ENCODE data around the gene KRTAP10-10. TPM values are rescaled to one million over a fixed set of nuclear protein-coding genes. Genes with fewer than 3 reads are reported as not detected.

The KRTAP10-10 gene
- total RNA-seq, 1 donor from 2014 or later, result not detected

DNA sequence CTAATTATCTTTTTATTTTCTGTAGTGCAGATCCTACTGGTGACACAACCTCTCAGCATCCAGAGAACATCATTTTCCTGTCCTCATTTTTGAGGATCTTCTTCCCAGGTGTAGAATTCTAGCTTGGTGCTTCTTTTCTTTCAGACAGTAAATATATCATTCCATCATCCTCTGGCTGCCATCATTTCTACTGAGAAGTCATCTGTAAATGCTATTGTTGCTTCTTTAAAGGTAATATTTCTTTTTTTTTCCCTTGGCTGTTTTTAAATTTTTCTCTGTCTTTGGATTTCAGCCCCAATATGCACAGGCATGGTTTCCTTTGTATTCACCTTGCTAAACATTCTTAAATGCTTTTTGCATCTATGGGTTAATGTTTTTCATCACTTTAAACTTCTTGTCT, 13.6 kb upstream of the KRTAP10-10 start:
- no peak overlapping the region for H3K4me3 Mint-ChIP-seq
- peaks cover 13% of the 10 kb centered on the region for H3K9me3 ChIP-seq (ENCODE audit: low read depth)
- H3K79me2 ChIP-seq (ENCODE audit: low read depth), result no peaks in the 10 kb centered on the region
- H3K9ac ChIP-seq, result no peak overlapping the region
- no peaks in the 10 kb centered on the region for H3K36me3 ChIP-seq
- no peak overlapping the region for H3K27ac Mint-ChIP-seq
- H4K20me1 ChIP-seq (ENCODE audit: low read depth), result no peaks in the 10 kb centered on the region
- no peaks in the 10 kb centered on the region for H3K27me3 ChIP-seq
- no peak for DNase-seq (ENCODE audit: low spot score)
- TF ChIP-seq EZH2 (IDR thresholded peaks at IDR 0.05) (no peak), EZH2phosphoT487 (IDR thresholded peaks at IDR 0.05) (no peak)
- TF ChIP-seq, protein P1, sequence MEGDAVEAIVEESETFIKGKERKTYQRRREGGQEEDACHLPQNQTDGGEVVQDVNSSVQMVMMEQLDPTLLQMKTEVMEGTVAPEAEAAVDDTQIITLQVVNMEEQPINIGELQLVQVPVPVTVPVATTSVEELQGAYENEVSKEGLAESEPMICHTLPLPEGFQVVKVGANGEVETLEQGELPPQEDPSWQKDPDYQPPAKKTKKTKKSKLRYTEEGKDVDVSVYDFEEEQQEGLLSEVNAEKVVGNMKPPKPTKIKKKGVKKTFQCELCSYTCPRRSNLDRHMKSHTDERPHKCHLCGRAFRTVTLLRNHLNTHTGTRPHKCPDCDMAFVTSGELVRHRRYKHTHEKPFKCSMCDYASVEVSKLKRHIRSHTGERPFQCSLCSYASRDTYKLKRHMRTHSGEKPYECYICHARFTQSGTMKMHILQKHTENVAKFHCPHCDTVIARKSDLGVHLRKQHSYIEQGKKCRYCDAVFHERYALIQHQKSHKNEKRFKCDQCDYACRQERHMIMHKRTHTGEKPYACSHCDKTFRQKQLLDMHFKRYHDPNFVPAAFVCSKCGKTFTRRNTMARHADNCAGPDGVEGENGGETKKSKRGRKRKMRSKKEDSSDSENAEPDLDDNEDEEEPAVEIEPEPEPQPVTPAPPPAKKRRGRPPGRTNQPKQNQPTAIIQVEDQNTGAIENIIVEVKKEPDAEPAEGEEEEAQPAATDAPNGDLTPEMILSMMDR (IDR thresholded peaks at IDR 0.05), result no peak
- H3K4me1 ChIP-seq, result no peaks in the 10 kb centered on the region
- H3K4me3 ChIP-seq, result no peak overlapping the region
- H3K27me3 Mint-ChIP-seq (ENCODE audit: insufficient read depth, low read depth), result peaks cover 3% of the 10 kb centered on the region
- H3K9me3 Mint-ChIP-seq, result peaks cover 46% of the 10 kb centered on the region
- H2AFZ ChIP-seq (replicated peaks), result no peak overlapping the region
- no peak overlapping the region for H3K4me2 ChIP-seq
- H3K36me3 Mint-ChIP-seq, result no peaks in the 10 kb centered on the region
- H3K4me1 Mint-ChIP-seq, result no peaks in the 10 kb centered on the region
- no peak overlapping the region for H3K27ac ChIP-seq
- H3F3A ChIP-seq (ENCODE audit: low read depth), result no peaks in the 10 kb centered on the region

DNA sequence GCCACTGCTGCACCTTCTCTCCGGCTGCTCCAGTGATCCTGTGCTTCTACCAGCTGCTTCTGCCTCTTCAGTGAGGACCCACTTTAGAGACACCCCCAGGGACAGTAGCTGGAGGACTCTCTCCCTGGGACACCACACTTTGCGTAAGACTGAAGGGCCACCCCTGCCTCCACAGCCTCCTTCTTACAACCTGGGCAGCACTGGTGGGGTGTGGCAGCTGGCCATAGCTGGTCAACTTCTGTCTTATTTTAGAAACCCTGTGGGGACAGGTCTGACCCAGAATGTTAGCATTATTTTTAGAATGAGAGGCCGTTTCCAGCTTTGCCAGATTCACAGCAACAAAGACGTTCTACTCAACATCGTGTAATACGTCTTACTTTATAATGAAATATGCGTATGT, 11.4 kb upstream of the KRTAP10-10 start:
- Histone ChIP-seq H3K4me2 (no peak overlapping the region), H3K4me1 (no peaks in the 10 kb centered on the region), H3K9ac (no peak overlapping the region), H3K9me3 (ENCODE audit: low read depth) (peaks cover 13% of the 10 kb centered on the region), H3K27ac (no peak overlapping the region), H3F3A (ENCODE audit: low read depth) (no peaks in the 10 kb centered on the region), H3K27me3 (no peaks in the 10 kb centered on the region), H3K79me2 (ENCODE audit: low read depth) (no peaks in the 10 kb centered on the region), H2AFZ (replicated peaks) (no peak overlapping the region), H3K4me3 (no peak overlapping the region), H4K20me1 (ENCODE audit: low read depth) (no peaks in the 10 kb centered on the region), H3K36me3 (no peaks in the 10 kb centered on the region)
- Mint-ChIP-seq H3K36me3 (no peaks in the 10 kb centered on the region), H3K4me1 (no peaks in the 10 kb centered on the region), H3K4me3 (no peak overlapping the region), H3K27me3 (ENCODE audit: insufficient read depth, low read depth) (peaks cover 2% of the 10 kb centered on the region), H3K27ac (no peak overlapping the region), H3K9me3 (peaks cover 40% of the 10 kb centered on the region)
- no peak for DNase-seq (ENCODE audit: low spot score)
- TF ChIP-seq, protein P1 (IDR thresholded peaks at IDR 0.05), result no peak
- TF ChIP-seq EZH2 (IDR thresholded peaks at IDR 0.05), result no peak
- TF ChIP-seq EZH2phosphoT487 (IDR thresholded peaks at IDR 0.05), result no peak

DNA sequence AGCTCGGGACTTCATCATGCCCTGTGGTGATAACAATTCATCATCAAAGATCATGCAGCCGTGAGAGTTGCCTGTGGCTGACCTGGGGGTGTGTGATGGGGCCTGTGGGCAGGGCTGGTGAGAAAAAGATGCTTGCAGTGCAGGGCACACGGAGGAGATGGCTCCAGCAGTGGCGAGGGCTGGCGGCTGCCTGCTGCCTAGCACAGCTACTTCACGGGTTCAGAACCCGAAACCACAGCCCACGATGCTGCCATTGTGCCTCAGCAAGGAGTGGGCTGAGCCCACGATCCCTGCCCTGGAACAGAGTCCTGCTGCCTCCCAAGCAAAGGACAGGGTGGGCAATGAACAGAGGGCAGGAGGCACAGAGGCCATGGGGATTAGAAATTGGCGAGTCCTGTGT, 10.9 kb upstream of the KRTAP10-10 start:
- no peaks in the 10 kb centered on the region for H3K4me1 Mint-ChIP-seq
- H3K27ac Mint-ChIP-seq, result no peak overlapping the region
- H3K9me3 ChIP-seq (ENCODE audit: low read depth), result peaks cover 13% of the 10 kb centered on the region
- no peak for DNase-seq (ENCODE audit: low spot score)
- H3K27me3 ChIP-seq, result no peaks in the 10 kb centered on the region
- no peaks in the 10 kb centered on the region for H3K36me3 Mint-ChIP-seq
- no peak overlapping the region for H2AFZ ChIP-seq (replicated peaks)
- no peak for TF ChIP-seq EZH2phosphoT487 (IDR thresholded peaks at IDR 0.05)
- TF ChIP-seq, protein P1 (IDR thresholded peaks at IDR 0.05), result no peak
- peaks cover 43% of the 10 kb centered on the region for H3K9me3 Mint-ChIP-seq
- no peak overlapping the region for H3K4me3 ChIP-seq
- H3K27ac ChIP-seq, result no peak overlapping the region
- no peaks in the 10 kb centered on the region for H3K79me2 ChIP-seq (ENCODE audit: low read depth)
- no peaks in the 10 kb centered on the region for H3K36me3 ChIP-seq
- H3K9ac ChIP-seq, result no peak overlapping the region
- H3K4me1 ChIP-seq, result no peaks in the 10 kb centered on the region
- no peaks in the 10 kb centered on the region for H4K20me1 ChIP-seq (ENCODE audit: low read depth)
- no peaks in the 10 kb centered on the region for H3F3A ChIP-seq (ENCODE audit: low read depth)
- peaks cover 2% of the 10 kb centered on the region for H3K27me3 Mint-ChIP-seq (ENCODE audit: insufficient read depth, low read depth)
- no peak overlapping the region for H3K4me2 ChIP-seq
- no peak overlapping the region for H3K4me3 Mint-ChIP-seq

All from neural progenitor cell (in vitro differentiated cells).